NCI-H2029 (cell line): ENCODE data around the gene CGB5.
A peak's percentile ranks its signal among the peaks of the same experiment; 100 is the strongest.
"Not testable (repeated sequence)": the region's sequence is repeated elsewhere in the genome, so short reads cannot be mapped to it uniquely, and the experiment has no call there.

Experiments
- DNase-seq: peaks from one replicate; lab custom pipeline; 2025; lab: John Stamatoyannopoulos, UW

The CGB5 gene

DNA sequence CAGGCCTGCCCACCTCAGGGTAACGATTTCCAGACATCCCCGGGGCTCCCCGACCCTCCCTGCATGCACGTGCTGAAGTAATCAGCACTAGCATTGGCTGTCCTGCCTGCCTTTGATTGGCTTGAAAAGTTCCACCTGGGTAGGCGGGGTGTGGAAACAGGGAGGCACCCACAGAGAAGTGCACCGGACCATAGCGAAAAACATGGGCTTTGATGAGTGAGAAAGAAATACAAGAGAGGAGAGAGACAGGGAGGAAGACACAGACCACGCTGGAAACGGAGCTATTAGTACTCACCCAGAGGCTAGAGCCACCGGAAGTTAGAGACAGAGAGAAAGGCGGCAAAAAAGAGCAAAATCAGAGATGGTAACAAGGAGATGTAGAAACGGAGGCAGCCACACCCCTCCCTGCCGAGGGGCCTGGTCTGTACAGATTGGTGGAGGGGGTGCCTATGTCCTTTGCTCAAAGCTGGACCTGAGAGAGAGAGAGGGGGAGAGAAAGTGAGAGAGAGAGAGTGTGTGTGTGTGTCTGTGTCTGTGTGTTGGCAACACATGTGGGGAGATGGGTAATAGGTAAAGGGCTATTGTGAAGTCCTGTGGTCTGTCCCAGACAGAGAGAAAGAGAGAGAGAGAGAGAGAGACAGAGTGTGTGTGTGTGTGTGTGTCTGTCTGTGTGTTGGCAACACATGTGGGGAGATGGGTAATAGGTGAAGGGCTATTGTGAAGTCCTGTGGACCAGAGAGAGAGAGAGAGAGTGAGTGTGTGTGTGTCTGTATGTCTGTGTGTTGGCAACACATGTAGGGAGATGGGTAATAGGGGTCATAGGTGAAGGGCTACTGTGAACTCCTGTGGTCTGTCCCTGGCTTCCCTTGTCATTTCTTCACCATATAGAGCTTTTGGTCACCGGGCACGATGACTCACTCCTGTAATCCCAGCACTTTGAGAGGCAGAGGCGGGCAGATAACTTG is 22.4 kb upstream of the CGB5 start:
- no peak for DNase-seq

DNA sequence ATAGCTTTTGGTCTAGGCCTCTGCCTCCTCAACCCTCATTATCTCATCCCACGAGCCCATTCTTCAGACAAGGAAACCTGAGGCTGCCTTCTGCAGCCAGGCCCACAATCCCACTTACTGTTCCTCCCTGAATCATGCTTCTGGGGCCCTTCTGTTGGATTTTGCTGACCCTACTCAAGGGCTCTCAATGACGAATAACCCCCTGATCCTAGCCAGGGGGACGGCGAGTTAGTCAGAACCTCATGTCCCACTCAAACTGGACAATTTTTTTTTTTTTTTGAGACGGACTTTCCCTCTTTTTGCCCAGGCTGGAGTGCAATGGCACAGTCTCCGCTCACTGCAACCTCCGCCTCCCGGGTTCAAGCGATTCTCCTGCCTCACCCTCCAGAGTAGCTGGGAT is 21.5 kb upstream of the CGB5 start:
- no peak for DNase-seq

DNA sequence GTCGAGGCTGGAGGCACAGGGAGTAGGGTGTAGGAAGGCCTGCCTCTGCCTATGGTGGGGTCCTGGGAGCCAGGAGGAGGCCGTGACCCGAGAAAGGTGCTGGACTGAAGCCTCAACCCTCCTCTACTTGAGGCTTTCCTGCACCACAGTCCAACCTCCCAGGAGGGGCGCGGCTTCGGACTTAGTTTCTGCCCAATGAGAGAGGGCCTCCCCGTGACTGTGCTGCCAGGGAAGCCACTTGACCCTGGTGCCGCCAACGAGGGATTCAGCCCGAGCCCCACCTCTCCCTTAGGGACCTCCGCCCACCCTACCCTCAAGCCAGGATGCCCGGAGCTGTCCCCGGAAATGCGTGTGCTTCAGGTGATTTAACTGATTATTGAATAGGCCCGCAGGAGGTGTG is 19.4 kb upstream of the CGB5 start, which contains the start of gene CGB3:
Gene CGB3, minus strand, starts transcription at position 101 of the 400 bp plus-strand sequence. CDS start 362 bp downstream, outside the sequence.
- not testable (repeated sequence) for DNase-seq

DNA sequence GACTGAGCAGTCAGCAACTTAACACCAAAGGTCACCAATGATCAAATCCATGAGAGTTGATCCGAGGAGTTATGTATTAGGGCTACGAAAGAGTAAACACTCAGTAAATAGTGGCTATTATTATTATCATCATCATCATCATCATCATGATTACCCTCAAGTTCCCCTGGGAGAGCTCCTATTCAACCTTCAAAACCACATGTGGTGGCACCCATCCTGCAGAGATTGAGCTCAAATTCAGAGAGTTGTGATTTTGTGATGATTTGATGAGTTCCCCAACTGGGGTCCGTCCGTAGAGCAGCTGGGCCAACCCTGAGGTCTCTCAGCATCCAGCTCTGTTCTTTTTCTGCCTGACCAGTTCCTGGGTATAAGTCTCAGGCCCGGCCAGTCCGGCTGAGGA is 18.6 kb upstream of the CGB5 start:
- not testable (repeated sequence) for DNase-seq

DNA sequence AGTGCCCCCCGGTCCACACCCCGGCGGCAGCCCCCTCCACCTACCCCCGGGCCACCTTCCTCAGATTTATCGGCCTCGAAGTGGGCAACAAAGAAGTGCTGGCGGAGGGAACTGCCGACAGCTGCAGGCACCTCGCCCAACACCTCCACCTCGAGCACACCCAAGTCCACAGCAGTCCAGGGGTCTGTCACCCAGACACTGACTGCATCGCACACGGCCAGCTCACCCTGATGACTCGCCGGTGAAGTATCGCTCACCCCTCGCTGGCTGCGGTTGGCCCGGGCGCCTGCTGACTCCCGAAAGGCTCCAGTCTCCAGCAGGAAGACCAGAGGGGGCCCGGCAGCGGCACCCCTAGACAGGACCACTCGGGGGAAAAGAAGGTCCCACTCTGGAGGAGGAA is 18.0 kb upstream of the CGB5 start:
- not testable (repeated sequence) for DNase-seq

DNA sequence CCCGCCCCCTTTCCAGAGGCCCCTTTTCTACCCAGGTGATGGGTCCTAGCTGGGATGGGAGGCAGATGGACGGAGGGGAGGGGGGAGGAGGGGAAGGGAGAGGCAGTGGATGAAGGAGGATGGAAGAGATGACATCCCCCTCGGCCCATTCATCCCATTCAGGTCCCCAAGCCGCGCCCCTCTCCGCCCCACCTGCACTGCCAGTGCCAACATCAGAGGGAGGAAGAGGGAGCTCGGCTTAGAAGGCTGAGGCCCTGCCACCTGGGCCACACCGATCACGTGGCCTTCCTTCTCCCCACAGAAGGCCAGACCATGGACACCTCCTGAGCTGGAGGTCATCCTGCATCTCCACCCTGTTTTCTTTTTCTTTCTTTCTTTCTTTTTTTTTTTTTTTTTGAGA is 15.0 kb upstream of the CGB5 start:
- not testable (repeated sequence) for DNase-seq

DNA sequence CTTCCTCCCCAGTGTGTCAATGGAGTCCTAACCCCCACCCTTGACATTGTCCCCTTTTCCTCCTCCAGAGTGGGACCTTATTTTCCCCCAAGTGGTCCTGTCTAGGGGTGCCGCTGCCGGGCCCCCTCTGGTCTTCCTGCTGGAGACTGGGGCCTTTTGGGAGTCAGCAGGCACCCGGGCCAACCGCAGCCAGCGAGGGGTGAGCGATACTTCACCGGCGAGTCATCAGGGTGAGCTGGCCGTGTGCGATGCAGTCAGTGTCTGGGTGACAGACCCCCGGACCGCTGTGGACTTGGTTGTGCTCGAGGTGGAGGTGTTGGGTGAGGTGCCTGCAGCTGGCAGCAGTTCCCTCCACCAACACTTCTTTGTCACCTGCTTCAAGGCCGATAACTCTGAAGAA is 13.9 kb upstream of the CGB5 start:
- not testable (repeated sequence) for DNase-seq

DNA sequence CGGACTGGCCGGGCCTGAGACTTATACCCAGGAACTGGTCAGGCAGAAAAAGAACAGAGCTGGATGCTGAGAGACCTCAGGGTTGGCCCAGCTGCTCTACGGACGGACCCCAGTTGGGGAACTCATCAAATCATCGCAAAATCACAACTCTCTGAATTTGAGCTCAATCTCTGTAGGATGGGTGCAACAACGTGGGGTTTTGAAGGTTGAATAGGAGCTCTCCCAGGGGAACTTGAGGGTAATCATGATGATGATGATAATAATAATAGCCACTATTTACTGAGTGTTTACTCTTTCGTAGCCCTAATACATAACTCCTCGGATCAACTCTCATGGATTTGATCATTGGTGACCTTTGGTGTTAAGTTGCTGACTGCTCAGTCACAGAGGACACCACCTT is 13.3 kb upstream of the CGB5 start:
- not testable (repeated sequence) for DNase-seq

DNA sequence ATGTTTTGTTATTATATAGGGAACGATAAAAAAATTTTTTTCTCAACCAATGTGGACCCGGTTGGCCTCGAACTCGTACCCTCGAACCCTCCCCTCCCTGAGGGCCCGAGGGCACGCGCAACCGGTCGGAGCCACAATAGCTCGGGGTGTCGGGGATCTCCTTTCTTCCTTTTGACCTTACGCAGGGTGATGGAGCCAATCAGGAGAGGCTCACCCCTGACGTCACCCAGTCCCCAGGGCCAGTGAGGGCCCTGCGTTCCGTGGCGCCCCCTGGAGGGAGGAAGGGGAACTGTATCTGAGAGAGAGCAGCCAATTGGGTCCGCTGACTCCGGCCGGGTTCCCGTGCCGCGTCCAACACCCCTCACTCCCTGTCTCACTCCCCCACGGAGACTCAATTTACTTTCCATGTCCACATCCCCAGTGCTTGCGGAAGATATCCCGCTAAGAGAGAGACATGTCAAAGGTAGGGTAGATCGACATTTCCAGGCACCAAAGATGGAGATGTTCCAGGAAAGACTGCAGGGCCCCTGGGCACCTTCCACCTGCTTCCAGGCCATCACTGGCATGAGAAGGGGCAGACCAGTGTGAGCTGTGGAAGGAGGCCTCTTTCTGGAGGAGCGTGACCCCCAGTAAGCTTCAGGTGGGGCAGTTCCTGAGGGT is 11.9 kb upstream of the CGB5 start, which contains the start of gene CGB2:
Gene CGB2, plus strand, starts transcription at position 249 of the 660 bp plus-strand sequence. Its CDS starts 206 bp downstream, at position 455.
- peak; percentile 30 for DNase-seq

DNA sequence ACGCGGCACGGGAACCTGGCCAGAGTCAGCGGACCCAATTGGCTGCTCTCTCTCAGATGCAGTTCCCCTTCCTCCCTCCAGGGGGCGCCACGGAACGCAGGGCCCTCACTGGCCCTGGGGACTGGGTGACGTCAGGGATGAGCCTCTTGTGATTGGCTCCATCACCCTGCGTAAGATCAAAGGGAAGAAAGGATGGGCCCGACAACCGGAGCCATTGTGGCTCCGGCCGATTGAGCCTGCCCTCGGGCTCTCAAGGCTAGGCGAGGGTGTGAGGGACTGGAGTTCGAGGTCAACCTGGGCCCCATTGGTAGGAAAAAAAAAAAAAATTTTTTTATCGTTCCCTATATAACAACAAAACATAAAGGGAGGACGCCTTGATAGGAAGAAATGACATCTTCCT is 6.8 kb upstream of the CGB5 start, which contains the start of gene CGB1:
Gene CGB1, minus strand, starts transcription at position 81 of the 400 bp plus-strand sequence. CDS start 184 bp downstream, outside the sequence.
- DNase-seq = peak; percentile 15

DNA sequence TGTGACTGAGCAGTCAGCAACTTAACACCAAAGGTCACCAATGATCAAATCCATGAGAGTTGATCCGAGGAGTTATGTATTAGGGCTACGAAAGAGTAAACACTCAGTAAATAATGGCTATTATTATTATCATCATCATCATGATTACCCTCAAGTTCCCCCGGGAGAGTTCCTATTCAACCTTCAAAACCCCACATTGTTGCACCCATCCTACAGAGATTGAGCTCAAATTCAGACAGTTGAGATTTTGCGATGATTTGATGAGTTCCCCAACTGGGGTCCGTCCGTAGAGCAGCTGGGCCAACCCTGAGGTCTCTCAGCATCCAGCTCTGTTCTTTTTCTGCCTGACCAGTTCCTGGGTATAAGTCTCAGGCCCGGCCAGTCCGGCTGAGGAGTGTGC is 5.5 kb upstream of the CGB5 start:
- not testable (repeated sequence) for DNase-seq

DNA sequence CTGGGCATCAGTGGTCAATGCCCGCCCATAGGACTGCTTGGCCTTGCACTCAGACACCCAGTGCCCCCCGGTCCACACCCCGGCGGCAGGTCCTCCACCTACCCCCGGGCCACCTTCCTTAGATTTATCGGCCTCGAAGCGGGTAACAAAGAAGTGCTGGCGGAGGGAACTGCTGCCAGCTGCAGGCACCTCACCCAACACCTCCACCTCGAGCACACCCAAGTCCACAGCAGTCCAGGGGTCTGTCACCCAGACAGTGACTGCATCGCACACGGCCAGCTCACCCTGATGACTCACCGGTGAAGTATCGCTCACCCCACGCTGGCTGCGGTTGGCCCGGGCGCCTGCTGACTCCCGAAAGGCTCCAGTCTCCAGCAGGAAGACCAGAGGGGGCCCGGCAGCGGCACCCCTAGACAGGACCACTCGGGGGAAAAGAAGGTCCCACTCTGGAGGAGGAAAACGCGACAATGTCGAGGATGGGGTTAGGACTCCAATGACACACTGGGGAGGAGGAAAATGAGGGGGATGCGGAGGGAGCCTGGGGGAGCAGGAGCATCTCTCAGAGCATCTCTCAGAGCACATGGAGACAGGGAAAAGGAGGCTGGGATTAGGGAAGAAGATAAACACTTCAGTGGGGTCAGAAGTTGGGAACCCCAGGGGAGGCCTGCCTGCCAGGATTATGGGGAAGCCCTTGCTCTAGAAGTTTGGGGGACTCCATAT is 4.9 kb upstream of the CGB5 start:
- not testable (repeated sequence) for DNase-seq

DNA sequence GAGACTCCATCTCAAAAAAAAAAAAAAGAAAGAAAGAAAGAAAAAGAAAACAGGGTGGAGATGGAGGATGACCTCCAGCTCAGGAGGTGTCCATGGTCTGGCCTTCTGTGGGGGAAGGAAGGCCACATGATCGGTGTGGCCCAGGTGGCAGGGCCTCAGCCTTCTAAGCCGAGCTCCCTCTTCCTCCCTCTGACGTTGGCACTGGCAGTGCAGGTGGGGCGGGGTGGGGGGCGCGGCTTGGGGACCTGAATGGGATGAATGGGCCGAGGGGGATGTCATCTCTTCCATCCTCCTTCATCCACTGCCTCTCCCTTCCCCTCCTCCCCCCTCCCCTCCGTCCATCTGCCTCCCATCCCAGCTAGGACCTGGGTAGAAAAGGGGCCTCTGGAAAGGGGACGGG is 3.9 kb upstream of the CGB5 start:
- DNase-seq = not testable (repeated sequence)

DNA sequence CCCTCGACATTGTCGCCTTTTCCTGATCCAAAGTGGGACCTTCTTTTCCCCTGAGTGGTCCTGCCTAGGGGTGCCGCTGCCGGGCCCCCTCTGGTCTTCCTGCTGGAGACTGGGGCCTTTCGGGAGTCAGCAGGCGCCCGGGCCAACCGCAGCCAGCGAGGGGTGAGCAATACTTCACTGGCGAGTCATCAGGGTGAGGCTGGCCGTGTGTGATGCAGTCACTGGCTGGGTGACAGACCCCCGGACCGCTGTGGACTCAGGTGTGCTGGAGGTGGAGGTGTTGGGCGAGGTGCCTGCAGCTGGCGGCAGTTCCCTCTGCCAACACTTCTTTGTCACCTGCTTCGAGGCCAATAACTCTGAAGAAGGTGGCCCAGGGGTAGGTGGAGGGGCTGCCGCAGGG is 1.5 kb upstream of the CGB5 start:
- no peak for DNase-seq

DNA sequence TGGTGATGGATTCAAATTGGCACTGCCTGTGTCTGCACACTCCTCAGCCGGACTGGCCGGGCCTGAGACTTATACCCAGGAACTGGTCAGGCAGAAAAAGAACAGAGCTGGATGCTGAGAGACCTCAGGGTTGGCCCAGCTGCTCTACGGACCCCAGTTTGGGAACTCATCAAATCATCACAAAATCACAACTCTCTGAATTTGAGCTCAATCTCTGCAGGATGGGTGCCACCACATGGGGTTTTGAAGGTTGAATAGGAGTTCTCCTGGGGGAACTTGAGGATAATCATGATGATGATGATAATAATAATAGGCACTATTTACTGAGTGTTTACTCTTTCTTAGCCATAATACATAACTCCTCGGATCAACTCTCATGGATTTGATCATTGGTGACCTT is 982 bp upstream of the CGB5 start:
- DNase-seq = not testable (repeated sequence)

DNA sequence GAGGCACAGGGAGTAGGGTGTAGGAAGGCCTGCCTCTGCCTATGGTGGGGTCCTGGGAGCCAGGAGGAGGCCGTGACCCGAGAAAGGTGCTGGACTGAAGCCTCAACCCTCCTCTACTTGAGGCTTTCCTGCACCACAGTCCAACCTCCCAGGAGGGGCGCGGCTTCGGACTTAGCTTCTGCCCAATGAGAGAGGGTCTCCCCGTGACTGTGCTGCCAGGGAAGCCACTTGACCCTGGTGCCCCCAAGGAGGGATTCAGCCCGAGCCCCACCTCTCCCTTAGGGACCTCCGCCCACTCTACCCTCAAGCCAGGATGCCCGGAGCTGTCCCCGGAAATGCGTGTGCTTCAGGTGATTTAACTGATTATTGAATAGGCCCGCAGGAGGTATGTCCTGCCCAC is 5.4 kb downstream of the CGB5 start, which contains the start of gene CGB8:
Gene CGB8, minus strand, starts transcription at position 101 of the 400 bp plus-strand sequence. CDS start 372 bp downstream, outside the sequence.
- DNase-seq = not testable (repeated sequence)

DNA sequence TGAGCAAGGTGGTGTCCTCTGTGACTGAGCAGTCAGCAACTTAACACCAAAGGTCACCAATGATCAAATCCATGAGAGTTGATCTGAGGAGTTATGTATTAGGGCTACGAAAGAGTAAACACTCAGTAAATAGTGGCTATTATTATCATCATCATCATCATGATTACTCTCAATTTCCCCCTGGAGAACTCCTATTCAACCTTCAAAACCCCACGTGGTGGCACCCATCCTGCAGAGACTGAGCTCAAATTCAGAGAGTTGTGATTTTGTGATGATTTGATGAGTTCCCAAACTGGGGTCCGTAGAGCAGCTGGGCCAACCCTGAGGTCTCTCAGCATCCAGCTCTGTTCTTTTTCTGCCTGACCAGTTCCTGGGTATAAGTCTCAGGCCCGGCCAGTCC is 6.2 kb downstream of the CGB5 start:
- not testable (repeated sequence) for DNase-seq

DNA sequence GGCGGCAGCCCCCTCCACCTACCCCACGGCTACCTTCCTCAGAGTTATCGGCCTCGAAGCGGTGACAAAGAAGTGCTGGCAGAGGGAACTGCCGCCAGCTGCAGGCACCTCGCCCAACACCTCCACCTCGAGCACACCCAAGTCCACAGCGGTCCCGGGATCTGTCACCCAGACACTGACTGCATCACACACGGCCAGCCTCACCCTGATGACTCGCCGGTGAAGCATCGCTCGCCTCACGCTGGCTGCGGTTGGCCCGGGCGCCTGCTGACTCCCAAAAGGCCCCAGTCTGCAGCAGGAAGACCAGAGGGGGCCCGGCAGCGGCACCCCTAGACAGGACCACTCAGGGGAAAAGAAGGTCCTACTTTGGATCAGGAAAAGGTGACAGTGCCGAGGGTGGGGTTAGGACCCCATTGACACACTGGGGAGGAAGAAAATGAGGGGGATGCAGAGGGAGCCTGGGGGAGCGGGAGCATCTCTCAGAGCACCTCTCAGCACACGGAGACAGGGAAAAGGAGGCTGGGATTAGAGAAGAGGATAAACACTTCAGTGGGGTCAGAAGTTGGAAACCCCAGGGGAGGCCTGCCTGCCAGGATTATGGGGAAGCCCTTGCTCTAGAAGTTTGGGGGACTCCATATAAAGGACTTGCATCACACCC is 6.9 kb downstream of the CGB5 start:
- DNase-seq = not testable (repeated sequence)

DNA sequence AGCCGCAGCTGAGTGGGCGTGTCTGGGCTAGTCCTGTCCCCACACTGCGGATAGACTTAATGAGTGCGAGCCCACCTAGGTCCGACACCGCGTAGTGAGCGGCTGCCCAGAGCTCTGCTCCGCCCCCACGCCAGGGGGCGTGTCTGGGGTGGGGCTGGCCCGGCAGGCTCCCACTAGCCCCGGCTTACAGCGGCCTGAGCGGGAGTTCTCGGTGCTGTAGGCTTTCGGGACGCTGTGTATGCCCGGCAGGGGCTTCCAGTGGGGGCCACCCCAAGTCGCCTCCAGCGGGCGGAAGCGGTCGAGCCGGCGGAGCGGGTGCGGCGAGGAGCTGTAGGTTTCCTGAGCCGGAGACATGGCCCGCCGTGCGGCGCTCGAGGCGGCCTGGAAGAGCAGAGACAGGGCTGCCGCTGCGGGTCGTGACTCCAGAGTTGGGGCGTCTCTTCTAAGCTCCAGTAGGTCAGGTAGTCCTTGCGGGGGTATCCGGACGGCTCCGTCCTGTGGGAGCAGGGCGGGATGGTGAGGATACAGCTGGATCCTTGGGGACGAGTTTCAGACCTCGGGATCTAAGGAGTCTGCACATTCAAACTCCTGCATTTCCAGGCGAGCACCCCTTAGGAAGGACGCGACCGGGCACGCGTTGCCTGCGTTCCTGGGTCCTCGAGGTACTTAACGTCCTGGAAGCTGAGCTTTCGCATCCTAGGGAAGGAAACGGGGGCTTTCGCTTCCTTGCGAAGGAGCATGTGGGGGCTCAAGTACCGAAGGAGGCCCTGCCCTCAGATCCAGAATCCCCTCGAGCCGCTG is 12.7 kb downstream of the CGB5 start:
- no peak for DNase-seq

DNA sequence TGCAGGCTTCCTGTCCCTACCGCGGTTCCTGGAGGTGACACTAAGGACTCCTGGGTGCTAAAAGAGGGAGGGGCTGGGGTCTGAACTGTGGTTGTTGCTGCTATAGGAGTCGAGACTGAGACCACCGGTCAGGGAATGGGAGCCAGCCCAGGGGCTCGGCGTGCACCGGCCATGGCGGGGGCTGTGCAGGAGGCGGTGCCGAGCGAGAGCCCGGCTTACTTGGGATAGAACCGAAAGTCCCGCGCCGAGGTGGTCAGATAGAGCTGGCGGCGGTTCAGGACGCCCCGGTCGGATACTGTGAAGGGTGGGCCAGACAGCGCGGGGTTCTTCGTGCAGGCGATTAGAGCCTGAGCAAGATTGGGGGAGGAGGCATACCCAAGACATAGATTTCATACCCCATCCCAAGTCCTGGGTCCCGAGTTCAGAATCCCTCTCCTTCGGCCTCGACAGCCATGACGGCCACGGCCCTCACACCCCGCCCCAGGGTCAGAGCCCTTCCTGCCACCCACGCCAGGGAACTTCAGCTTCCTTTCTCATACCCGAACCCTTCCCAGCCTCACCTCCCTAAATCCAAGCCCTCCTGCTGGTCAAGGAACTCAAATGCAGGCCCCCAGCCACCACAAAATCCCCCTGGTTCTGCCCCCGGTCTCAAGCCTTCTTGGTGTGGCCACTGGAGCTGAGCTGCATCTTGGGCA is 13.4 kb downstream of the CGB5 start:
- DNase-seq = not testable (repeated sequence)
